HTERT RPE-1 (cell line): ENCODE measurements around the gene YWHAH.

ENCODE experiments used
- in situ Hi-C: fragments of 300-500 bp; cut with MboI; formaldehyde crosslinking; loops from 4 replicates; pipeline ENCODE4 v1.14.3; 2020; ENCODE audit warnings: low sequenced_read_pairs

The YWHAH gene

DNA sequence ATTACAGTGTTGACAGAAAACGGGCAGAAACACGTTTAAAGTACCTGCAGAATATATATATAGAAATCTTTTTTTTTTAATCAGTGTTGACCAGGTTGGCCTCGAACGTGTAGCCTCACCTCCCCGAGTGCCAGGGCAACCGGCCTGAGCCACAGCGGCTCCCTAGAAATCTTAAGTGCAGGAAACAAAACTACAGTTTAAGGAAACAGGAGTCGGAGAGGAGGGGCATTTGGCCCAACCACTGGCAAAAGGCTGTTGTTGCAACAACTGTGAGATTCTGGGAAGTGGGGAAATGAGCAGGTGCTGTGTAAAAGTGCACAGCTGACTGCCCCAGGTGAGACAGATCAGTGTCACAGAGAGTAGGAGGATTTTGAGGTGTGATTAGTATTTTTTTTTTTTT, 3.7 kb downstream of the YWHAH start:
- in situ Hi-C loops: no loop called here

DNA sequence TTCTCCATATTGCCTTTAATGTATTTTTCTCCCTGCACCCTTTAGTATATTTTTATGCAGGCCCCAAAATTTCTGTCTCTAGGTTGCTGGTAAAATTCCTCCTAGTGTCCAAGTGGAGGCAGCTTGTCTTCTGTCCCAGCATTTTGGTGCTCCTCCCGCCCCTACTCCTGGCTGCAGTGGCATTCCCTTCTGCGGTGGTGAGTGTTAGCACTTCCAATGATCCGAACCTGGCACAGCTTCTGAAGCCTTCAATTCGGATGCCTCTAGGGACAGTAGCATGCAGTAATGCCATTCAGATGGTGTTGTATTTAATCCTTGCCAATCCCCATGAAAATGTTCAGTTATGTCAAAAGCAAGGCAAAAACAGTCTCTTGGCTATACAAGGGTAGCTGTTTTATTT, 5.9 kb downstream of the YWHAH start:
- in situ Hi-C loops: no loop called here

DNA sequence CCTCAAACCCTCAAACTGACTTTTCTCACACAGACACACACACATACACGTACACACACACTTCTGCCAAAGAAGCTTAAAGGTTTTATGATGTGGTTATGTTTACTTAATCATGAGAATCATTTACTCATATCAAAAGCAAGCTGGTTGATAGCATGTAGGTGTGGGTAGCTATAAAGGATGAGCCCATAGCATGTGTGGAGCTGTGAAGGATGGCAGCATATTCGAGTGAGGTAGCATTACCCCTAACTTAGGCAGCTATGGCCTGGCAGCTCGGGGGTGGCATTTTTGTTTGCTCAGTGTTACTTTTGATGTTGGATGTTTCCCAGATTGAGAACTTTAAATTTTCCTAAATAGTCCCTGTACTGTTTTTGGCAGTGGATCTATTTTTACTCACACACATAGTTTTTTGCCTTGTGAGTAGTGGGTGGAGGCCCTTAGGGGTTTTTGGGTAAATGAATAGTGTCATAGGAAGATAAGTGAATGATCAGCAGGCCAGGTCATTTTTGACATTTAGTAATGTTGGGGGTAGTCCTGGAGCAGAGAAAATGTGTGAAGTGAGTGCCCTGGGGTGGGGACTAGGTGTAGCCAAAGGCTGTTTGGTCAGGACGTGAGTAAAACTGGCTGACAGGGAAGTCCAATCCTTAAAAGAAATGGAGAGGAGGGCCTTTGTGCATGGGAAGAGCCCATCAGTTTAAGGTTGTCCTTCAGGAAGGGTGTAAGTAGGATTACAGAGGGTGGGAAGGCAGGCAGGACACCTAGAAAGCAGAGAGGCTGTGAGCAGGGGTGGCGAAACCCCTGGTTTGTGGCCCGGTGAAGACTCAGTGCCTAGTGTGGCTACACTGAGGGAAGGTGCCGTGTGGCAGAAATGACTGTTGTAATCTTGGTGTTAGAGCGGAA, 7.1 kb downstream of the YWHAH start:
- in situ Hi-C loops: no loop called here

DNA sequence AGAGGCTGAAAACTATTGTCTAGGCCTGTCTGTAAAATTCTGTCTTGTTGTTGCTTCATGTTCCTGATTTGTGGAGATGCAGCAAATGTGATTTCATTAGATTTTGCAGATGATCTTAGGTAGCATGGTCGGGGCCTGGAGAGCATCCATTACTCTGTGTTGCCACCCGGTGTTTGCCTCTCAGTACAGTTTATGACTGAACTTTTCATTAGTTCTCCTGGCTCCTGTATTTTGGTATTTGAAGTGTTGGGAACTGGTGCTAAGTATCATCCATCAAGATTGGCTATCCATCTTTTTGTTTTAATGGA, 7.7 kb downstream of the YWHAH start:
- in situ Hi-C loops: no loop called here

DNA sequence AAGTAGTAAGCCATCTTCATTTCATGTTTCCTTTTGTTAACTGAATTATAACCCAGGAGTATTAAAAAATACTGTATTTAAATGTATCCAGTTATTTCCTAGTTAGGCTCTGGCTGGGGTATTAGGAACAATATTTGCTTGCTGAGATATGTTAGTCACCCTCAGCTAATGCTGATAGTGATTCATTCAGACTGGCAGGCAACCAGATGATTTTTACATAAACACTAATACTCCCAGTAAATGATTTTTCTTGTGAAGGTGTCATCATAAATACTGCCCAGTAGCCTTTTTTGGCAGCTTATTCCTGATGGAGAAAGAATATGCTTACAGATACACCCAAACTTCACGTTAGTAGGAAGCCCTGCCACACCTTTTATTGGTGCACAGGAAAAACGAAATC, 8.1 kb downstream of the YWHAH start:
- in situ Hi-C loops: no loop called here

DNA sequence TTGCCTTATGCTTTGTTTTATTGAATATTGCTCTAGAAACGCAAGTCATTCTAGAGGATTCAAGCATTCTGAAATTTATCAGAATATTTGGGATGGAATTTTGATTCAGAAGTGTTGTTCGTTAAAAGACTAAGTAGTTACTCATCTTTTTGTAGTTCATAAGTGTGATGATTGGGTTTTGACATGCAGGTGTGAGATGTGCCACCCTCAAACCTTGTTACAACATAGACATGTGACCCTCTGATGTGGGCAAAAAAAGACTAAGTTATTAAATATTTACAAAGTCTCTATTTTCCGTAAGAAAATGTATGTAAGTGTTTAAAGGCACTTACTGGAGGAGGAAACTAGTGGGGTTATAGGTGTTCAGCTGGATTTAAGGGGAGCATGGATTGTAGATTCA, 8.9 kb downstream of the YWHAH start:
- in situ Hi-C loops: no loop called here

DNA sequence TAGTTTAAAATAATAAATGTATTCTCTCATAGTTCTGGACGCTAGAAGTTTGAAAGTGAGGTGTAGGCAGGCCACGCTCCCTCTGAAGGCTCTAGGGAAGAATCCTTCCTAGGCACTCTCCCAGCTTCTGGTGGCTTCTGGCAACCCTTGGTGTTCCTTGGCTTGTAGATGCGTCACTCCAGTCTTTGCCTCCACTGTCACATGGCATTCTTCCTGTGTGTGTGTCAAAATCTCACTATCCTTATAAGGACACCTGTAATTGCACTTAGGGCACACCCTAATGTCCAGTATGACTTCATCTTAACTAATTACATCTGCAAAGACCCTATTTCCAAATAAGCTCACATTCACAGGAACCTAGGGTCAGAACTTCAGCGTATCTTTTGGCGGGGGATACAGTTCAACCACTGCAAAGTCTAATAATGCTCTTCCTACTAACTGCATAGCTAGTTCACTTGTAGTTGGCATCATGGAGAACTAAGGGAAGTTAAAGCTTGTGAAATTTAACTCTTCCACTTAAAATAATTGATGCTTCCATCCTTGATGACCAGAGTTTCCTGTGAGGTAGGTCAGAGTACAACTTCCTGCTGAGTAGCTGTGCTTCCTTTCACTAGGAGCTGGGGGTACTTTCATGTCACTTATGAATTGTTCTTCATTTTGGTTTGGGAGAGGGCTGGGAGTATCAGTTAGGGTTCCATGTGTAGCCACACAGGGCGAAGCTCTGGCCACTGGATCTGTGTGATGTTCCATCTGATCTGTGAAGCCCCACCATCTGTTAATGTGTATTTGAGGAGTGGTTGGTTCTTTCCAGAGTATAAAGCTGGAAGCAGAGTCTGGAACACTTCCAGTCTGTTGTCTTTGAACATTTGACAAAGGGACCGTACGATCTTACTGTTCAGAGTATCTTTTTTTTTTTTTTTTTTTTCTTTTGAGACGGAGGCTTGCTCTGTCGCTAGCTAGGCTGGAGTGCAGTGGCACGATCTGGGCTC, 10.5 kb downstream of the YWHAH start:
- in situ Hi-C loops: no loop called here

DNA sequence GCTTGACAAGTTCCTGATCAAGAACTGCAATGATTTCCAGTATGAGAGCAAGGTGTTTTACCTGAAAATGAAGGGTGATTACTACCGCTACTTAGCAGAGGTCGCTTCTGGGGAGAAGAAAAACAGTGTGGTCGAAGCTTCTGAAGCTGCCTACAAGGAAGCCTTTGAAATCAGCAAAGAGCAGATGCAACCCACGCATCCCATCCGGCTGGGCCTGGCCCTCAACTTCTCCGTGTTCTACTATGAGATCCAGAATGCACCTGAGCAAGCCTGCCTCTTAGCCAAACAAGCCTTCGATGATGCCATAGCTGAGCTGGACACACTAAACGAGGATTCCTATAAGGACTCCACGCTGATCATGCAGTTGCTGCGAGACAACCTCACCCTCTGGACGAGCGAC, 12.0 kb downstream of the YWHAH start:
- in situ Hi-C loops: no loop called here

DNA sequence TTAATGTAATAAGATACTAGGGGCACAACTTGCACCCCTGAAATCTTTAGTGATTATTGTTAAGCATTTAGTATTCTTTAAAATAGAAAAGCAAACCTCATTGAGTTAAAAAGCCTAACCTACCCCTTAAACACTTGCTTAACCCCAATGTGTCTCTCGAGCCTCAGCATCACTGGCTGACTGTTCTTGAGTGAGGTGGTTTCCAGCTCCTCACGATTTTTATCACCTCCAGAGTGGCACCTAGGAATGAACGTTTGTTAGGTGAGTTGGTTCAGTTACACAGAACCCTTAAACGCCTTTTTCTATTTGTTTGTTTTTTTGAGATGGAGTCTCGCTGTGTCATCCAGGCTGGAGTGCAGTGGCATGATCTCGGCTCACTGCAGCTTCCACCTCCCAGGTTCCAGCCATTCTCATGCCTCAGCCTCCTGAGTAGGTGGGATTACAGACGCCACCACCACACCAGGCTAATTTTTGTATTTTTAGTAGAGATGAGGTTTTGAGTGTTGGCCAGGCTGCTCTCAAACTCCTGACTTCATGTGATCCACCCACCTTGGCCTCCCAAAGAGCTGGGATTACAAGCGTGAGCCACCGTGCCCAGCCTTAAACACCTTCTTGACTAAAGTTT, 13.7 kb downstream of the YWHAH start:
- in situ Hi-C loops: no loop called here

DNA sequence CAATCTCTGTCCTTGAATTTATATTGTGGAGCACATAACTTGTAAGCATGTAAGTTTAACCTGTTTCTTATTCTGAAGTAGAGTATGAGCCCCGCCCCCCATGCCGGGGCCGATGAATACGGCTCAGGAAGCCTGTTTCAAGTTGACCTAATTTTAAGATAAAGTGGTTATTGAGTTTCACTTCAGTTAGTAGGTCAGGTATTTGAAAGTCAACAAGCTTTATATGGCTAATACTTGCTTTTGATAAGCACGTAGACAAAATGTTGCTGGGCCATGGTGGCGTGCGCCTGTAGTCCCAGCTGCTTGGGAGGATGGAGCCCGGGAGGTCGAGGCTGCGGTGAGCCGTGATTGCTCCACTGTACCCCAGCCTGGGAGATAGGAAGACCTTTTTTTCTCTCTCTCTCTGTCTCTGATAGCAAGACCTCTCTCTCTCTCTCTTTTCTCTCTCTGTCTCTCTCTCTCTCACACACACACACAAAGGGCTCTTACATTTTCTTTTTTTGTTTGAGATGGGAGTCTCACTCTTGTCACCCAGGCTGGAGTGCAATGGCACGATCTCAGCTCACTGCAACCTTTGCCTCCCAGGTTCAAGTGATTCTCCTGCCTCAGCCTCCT, 14.4 kb downstream of the YWHAH start:
- in situ Hi-C loops: no loop called here

DNA sequence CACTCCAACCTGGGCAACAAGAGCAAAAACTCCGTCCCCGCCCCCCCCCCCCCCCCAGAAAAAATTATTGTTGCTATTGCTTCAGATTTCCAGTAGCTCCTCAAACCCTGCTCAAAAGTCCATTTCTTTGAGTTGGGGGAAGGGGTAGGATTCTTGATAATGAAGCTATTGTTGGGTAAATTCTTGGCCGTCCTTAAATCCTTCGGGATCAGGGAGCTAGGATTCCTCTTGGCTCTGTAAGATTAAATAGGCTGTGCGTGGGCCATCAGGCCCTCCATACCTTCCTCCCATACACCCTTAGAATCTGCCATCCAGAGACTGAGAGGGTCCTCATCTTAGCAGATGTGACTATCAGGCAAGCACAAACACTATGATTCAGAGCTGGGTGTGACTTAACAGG, 16.4 kb downstream of the YWHAH start:
- in situ Hi-C loops: no loop called here

DNA sequence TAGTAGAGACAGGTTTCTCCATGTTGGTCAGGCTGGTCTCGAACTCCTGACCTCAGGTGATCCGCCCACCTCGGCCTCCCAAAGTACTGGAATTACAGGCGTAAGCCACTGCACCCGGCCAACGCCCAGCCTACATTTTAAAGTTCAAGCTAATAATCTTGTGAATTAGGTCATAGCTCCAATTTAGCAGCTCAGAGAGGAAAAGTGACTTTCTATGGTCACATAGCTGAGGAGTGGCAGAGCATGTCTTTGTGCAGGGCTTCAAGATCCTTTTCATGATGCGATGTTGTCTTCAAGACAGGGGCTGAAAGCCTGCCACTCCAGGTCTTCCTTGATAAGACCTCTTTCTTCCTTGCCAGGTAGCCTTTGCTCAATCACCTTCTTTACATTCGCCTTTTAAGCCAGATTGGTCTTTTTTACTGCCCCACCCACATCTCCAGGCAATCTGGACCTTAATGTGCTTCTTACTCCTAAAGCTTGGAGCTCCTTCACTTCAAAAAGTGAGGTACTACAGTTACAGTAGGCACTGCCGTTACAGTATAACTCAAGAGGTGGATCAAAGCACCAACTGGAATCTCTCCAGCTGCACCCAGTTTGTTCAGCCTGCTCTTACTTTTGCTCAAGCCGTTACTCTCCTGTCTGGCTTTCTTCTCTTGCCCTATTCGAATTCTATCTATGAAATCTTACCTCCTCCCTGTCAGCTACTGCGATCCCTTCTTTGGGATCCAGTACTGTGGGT, 18.2 kb downstream of the YWHAH start:
- in situ Hi-C loops: no loop called here

DNA sequence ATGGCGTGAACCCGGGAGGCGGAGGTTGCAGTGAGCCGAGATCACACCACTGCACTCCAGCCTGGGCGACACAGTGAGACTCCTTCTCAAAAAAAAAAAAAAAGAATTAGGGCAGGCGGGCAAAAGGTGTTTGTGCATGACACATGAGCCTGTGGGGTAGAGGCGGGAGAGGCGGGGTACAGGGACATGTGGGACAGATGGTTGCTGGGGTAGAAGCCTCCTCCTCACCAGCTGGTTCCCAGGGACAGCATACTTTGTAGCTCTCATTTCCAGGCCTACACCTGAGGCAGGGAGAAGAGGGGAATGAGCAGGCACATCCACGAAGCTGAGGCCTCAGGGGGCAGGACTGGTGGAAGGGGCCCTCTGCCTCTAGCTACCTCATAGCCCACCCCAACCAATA, 23.7 kb downstream of the YWHAH start:
- in situ Hi-C loops: no loop called here

DNA sequence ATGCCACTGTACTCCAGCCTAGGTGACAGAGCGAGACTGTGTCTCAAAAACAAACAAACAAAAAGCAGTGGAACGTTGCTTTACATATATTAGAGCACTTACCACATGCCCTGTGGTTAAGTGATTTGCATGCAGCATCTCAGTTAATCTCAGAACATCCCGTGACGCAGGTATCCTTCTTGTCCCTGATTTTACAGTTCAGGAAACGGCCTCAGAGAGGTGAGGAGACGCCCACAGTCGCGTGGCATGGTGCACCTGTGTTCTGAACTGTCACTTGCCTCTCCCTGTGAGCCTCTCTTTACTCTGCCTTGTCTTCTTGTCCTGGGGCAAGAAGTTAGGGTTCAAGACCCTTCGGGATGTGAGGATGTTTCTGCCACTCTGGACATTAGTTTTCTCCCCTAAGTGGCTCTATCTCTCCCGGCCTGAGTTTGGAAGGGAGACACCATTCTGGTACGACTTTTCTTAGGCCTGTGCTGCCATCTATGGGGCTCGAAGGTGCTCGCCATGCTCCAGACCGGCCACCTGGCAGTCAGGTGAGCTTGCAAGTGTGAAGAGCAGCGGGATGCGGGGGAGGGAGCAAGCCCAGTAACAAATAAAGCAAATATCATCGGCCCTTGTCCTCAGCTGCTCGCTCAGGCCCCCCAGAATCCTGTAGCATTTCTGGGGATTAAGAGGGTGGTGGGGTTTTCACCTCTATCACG, 25.6 kb downstream of the YWHAH start:
- in situ Hi-C loops: no loop called here

DNA sequence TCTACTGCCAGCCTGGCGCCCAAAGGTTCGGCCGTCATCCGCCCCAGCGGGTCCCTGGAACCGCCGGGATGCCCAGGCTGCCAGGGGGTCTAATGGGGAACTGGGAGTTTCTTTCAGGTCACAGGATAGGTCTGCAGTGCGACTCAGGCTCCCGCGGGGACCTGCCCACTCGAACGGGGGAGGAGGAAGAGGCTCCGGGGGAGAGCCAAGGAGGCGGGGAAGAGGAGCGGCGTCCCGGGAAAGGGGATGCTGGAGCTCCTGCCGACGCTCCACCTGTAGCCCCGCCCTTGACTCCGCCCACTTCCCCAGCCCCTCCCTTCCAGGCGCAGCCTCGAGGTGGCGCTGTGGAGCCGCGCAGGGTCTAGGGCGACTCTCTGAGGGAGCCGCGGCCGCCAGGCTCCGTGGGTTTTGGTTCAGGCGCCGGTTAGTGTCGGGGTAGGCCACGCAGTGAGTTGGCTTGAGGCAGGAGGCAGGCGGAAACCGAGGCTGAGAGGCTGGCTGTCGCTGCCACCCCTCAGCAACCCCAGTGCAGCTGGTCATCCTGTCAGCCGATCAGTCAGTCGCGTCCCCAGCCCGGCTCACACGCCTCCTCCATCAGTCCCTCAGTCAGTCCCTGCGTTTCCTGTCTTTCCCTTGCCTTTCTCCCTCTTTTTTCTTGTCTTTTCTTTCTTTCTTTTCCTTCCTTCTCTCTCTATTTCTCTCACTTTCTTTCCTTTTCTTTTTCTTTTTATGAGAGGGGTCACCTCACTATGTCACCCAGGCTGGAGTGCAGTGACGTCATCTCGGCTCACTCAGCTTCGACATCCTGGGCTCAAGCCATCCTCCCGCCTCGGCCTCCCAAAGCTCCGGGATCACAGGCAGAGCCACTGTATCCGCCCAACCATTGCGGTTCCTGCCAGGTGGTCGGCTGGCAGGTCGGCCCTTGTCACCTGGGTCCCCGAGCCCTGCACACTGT, 26.4 kb downstream of the YWHAH start:
- in situ Hi-C loops: no loop called here

DNA sequence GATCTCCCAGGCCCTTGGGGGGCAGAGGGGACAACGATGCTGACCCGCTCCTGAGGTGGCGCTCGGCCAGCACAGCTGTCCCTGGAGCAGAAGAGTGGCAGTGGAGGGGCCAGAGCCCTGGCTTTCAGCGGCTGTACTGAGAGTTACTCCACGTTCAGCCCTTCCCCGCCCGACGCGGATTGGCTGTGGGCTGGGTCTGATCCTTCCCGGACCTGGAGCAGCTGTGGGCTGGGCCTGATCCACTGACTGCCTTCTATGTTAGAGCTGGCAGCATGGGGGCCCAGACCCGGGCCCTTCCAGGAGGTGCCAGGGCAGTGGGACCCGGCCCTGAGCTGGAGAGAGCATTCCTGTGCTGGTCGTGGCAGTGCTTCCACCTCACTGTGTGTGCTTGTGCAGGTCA, 27.8 kb downstream of the YWHAH start:
- in situ Hi-C loops: no loop called here

DNA sequence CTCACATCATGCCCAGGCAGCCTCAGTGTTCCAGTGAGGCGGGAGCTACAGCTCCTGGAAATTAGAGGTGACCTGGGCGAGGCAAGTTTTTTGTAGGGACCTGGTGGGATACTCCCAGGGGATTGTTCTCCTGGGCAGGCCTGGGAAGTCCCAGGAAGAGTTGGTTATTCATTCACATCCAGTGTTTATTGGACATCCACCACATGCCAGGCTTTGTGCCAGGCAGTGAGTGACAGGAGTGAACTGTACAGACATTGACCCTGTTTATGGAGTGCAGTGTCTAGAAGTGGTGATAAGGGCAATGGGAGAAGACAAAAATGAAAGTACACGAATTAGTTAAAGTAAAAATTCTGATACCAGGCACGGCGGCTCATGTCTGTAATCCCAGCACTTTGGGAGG, 29.4 kb downstream of the YWHAH start:
- in situ Hi-C loops: no loop called here

DNA sequence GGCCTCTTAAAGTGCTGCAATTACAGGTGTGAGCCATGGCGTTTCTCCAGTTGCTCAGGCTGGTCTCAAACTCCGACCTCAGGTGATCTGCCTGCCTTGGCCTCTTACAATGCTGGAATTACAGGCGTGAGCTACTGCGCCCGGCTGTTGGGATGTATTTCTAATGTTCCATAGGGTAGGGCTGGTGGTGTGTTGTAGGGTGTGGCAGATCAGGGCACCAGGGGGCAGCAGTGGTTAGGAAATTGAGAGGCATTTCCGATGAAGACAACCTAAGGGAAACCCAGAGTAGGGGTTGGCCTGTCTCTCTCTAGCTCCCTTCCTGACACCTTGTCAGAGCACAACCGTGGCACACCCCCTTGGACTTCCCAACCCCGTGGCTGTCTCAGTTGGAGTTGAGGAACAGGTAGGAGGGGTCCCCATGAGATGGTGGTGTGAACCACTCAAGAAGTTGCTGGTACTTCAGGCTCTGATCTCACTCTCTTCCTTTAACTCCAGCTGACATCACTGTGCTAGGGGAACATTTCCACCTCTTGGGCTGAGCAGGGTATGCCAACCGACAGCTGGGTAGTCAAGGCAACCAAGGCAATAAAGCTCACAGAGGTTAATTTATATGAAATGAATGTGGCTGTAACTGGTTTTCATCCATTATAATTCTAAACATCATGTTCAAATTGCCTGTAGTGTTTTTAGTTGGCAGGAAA, 33.0 kb downstream of the YWHAH start:
- in situ Hi-C loops: no loop called here
